ENCODE data around the gene SLC22A8.

DNA sequence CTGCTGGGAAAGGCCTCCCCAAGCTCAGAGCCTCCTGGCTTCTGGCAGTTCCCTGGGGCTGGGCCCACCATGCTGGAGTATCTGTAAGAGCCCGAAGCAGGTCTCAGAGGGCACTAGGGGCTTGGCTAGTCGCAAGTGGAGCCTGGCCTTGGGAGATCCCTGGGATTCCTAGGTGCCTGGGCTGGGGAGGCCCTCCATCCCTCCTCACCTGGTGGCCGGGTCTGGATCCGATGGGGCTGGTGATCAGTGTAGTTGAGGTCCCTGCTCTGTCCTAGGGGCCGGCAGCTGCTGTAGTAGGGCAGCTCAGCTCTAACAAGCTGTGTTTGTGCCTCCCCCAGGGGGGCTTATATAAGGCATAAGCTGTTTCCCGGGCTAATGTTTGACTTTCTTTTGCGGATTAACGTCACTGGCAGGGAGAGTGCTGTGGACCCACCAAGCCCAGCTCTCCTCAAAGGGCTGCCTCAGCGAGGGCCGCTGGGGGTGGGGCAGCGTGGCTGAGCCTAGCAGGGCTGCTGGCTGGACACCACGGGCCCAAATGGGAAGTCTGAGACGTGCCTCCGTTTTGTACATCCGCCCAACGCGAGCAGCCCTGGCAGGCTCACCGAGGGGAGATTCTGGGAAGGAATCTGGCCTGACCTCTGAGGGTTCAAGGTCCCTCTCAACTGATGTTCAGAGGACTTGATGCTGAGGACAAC, at the start of gene SLC22A8:
- TF ChIP-seq, protein P1, sequence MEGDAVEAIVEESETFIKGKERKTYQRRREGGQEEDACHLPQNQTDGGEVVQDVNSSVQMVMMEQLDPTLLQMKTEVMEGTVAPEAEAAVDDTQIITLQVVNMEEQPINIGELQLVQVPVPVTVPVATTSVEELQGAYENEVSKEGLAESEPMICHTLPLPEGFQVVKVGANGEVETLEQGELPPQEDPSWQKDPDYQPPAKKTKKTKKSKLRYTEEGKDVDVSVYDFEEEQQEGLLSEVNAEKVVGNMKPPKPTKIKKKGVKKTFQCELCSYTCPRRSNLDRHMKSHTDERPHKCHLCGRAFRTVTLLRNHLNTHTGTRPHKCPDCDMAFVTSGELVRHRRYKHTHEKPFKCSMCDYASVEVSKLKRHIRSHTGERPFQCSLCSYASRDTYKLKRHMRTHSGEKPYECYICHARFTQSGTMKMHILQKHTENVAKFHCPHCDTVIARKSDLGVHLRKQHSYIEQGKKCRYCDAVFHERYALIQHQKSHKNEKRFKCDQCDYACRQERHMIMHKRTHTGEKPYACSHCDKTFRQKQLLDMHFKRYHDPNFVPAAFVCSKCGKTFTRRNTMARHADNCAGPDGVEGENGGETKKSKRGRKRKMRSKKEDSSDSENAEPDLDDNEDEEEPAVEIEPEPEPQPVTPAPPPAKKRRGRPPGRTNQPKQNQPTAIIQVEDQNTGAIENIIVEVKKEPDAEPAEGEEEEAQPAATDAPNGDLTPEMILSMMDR (IDR thresholded peaks at IDR 0.05) = no peak
- no peak for TF ChIP-seq EZH2 (IDR thresholded peaks at IDR 0.05; ENCODE audit: borderline replicate concordance, insufficient read depth, low read depth, low read length, poor library complexity, severe bottlenecking)
